GM12865 (cell line): Measurements from ENCODE around the gene CA7.

ENCODE experiments used
- DNase-seq: peaks from one replicate; pipeline ENCODE4 v3.0.0; 2010; ENCODE audit warnings: low read depth
- H3K4me3 ChIP-seq: 2 replicates; pipeline ENCODE4 v1.5.1; 2011; ENCODE audit warnings: mild to moderate bottlenecking, low read depth, low read length, control low read depth
- CTCF ChIP-seq: IDR thresholded peaks from 2 replicates; pipeline ENCODE4 v1.5.1; 2011; ENCODE audit warnings: low read length, control low read depth, low read depth, inconsistent platforms; ENCODE audit not compliant: insufficient read depth; ENCODE audit errors: missing control alignments

Gene CA7

GRCh38 chr16:66850115-66850815, 6.1 kb downstream of the CA7 start:
- TF ChIP-seq CTCF: no peak
- no peak for DNase-seq
- H3K4me3 ChIP-seq: no peak overlapping the region

- TF ChIP-seq CTCF: no peak
- DNase-seq: no peak
- no peak overlapping the region for H3K4me3 ChIP-seq
These were observed 7.2 kb downstream of the CA7 start for GRCh38 chr16:66851166-66851964.

- no peak for TF ChIP-seq CTCF
- H3K4me3 ChIP-seq: no peak overlapping the region
- DNase-seq: no peak
These were observed 9.3 kb downstream of the CA7 start for GRCh38 chr16:66853261-66854139.

GRCh38 chr16:66856184-66856730, 12.0 kb downstream of the CA7 start:
- no peak for DNase-seq
- no peak for TF ChIP-seq CTCF
- H3K4me3 ChIP-seq: no peak overlapping the region

- DNase-seq: no peak
- TF ChIP-seq CTCF: no peak
- no peak overlapping the region for H3K4me3 ChIP-seq
These were observed 12.6 kb downstream of the CA7 start for GRCh38 chr16:66856801-66857200.

GRCh38 chr16:66857437-66857836, 13.2 kb downstream of the CA7 start:
- TF ChIP-seq CTCF: no peak
- DNase-seq: no peak

More at GRCh38 chr16:66857437-66857836, 13.2 kb downstream of the CA7 start:
- no peak overlapping the region for H3K4me3 ChIP-seq
